ENCODE measurements around the gene MAN1A2.

Gene MAN1A2

GRCh38 chr1:117573386-117574023 is 206.3 kb downstream of the MAN1A2 start:
- no peak for DNase-seq (ENCODE audit: low read depth)
- H3K4me3 ChIP-seq (replicated peaks; ENCODE audit: low read depth, low read length): no peak overlapping the region
- TF ChIP-seq, protein P1, sequence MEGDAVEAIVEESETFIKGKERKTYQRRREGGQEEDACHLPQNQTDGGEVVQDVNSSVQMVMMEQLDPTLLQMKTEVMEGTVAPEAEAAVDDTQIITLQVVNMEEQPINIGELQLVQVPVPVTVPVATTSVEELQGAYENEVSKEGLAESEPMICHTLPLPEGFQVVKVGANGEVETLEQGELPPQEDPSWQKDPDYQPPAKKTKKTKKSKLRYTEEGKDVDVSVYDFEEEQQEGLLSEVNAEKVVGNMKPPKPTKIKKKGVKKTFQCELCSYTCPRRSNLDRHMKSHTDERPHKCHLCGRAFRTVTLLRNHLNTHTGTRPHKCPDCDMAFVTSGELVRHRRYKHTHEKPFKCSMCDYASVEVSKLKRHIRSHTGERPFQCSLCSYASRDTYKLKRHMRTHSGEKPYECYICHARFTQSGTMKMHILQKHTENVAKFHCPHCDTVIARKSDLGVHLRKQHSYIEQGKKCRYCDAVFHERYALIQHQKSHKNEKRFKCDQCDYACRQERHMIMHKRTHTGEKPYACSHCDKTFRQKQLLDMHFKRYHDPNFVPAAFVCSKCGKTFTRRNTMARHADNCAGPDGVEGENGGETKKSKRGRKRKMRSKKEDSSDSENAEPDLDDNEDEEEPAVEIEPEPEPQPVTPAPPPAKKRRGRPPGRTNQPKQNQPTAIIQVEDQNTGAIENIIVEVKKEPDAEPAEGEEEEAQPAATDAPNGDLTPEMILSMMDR (IDR thresholded peaks at IDR 0.05; ENCODE audit: low read length, missing control alignments): no peak

DNA sequence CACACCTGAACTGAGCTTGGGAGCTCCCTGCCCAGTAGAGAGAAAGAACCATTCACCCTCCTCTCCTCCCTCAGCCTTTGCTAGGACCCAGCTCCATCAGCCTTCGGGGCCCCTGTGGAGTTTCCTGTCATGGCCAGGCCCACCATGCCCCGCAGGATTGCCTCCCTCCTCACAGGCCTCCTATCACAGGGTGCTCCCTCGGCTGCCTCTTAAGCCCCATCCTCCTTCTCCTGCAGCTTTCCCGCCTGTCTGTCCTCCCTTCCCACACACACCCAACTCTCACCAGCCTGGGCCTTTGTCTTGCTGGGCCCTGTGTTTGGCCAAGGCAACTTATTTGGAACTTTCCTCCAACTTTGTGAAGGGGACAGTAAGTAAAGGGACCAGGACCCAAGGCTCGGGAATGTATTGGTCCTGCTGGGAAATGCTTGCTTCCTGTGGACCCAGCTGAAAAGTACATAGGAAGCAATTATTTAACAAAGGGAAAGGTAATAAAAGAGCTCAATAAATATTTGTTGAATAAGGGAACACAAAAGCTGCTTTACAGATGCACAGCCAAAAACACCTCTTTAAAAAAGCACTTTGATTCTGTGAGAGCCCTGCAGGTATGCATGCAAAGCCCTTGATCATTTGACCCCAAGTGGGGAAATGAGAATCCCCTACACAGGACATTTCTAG is 207.0 kb downstream of the MAN1A2 start:
- TF ChIP-seq, protein P1 (IDR thresholded peaks at IDR 0.05; ENCODE audit: low read length, missing control alignments): no peak
- no peak for DNase-seq (ENCODE audit: low read depth)

DNA sequence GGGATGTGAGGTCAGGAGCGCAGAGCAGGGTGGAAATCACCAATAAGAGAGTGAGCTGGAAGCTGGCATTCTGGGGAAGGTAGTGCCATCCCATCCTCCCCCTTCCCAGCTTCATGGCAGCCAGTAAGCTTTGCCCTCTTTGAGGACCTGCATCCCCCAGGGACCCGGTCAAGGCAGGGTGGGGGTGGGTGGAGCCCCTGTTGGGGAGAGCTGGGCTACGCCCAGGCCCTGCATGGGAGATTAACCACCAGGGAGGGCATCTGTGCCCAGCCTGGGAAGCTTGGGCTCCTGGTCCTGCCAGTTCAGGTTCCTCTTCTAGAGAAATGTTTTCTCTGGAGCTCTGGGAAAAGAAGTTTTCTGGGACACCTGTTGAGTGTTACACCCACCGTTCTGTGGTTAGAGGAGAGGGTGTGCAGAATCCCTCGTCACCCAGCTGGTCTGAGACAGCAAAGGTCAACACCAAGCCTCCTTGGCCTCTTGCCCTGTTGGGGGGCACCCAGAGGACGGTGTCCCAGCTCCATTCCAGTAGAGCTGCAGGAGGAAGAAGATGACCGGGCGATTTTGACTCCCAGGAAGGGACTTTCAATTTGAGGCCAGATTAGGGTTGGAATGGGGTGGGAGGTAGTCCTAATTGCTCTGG is 208.5 kb downstream of the MAN1A2 start:
- no peak for DNase-seq (ENCODE audit: low read depth)
- TF ChIP-seq, protein P1 (IDR thresholded peaks at IDR 0.05; ENCODE audit: low read length, missing control alignments): no peak

More for the DNA sequence above, 207.0 kb downstream of the MAN1A2 start:
- no peak overlapping the region for H3K4me3 ChIP-seq (replicated peaks; ENCODE audit: low read depth, low read length)

DNA sequence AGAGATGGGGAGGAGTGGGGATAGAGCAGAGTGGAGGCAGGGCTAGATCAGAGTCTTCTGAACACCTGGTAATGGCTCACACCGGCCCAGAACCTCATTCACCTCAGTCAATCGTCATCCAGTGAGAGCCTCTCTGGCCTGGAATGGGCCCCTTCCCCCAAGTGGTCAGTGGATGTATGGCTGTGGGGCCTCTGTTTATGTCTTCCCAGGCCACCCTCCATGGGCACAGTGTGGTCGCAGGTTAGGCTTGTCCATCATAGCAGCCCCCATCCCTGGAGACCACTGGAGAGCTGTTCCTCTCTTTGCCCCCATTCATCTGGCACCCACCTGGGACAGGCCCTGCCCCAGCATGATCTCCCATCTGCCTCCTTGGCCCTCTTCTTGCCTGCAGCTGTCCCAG is 209.0 kb downstream of the MAN1A2 start:
- TF ChIP-seq, protein P1 (IDR thresholded peaks at IDR 0.05; ENCODE audit: low read length, missing control alignments): no peak
- no peak for DNase-seq (ENCODE audit: low read depth)
- H3K4me3 ChIP-seq (replicated peaks; ENCODE audit: low read depth, low read length): no peak overlapping the region

More for the DNA sequence above, 208.5 kb downstream of the MAN1A2 start:
- H3K4me3 ChIP-seq (replicated peaks; ENCODE audit: low read depth, low read length): no peak overlapping the region

DNA sequence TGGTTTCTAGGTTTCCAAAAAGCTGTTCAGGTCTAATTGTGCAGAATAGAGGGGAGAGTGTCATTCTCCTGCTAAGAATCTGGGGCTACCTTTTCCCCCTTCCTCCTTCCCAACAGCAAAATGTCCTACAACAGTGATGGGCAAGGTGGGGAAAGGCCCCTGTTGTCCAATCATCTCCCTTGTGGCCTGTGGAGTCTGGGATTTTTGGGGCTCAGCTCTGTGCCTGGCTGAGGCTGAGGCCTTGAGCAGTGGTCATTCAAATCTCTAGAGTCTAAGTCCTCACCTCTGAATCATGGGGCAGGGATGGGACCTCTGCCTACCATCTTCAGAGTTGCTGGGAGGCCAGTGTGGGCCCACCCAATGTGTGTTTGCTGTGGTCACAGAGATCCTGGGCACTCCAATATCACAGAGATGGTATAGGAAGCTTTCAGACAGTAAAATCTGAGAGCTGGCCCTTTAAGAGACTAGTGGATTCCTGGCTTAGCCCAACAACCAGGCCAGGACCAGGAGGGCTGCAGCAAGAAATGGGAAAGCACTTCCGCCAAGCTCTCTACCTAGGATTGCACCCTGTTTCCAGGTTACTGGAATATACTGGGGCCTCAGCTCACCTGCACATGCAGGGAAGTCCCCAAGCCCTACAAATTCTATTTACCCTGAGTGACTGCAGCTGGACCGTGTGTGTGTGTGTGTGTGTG is 210.1 kb downstream of the MAN1A2 start:
- H3K4me3 ChIP-seq (replicated peaks; ENCODE audit: low read depth, low read length): no peak overlapping the region
- no peak for DNase-seq (ENCODE audit: low read depth)
- TF ChIP-seq, protein P1 (IDR thresholded peaks at IDR 0.05; ENCODE audit: low read length, missing control alignments): no peak

DNA sequence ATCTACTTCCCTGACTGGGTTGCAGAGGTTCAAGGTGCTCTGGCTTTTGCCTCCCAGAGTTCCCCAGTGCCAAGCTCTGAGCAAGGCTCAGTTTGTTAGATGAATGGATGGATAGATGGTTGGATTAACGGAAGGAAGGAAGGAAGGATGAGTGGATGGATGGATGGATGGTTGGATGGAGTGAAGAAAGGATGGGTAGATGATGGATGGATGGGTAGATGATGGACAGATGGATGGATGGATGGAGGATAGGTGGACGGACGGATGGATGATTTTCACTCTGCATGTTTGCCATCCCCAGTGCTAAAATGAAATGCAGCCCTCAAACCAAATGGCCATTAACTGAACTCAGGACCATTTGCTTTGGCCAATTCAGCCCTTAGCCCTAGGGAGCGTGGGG is 211.2 kb downstream of the MAN1A2 start:
- no peak for DNase-seq (ENCODE audit: low read depth)
- TF ChIP-seq, protein P1 (IDR thresholded peaks at IDR 0.05; ENCODE audit: low read length, missing control alignments): no peak
- no peak overlapping the region for H3K4me3 ChIP-seq (replicated peaks; ENCODE audit: low read depth, low read length)

All from fibroblast of pulmonary artery (primary cell).